H1 (cell line): Measurements from ENCODE around the gene ATP2A3. TPM values are rescaled to one million over a fixed set of nuclear protein-coding genes. Genes with fewer than 3 reads are reported as not detected.

Experiments used
- CEBPB ChIP-seq: IDR thresholded peaks from 2 replicates; pipeline ENCODE4 v1.6.1; 2012; ENCODE audit warnings: low read depth, low read length
- HDAC2 ChIP-seq, 2 experiments: fragments of 300-600 bp in 1 of 2; sonication (generic) in 1 of 2; IDR thresholded peaks; 2 replicates each; pipeline ENCODE4 v1.6.1; 2011 to 2012; ENCODE audit warnings: low read depth in 2 of 2, low read length in 2 of 2, mild to moderate bottlenecking in 2 of 2, moderate library complexity in 2 of 2, borderline replicate concordance in 1 of 2, inconsistent platforms in 1 of 2
- POLR2A ChIP-seq, 2 experiments: IDR thresholded peaks; 1 replicate in 1 of 2; 2 replicates in 1 of 2; pipeline ENCODE4 v1.6.1; 2011; ENCODE audit warnings: low read depth in 2 of 2, low read length in 2 of 2, mild to moderate bottlenecking in 2 of 2; ENCODE audit errors: control extremely low read depth in 1 of 2
- polyA plus RNA-seq, 7 experiments: library from polyadenylated mRNA; depleted of rRNA in 3 of 7; stranded (reverse) in 5 of 7; unstranded in 2 of 7; fragments of >200 nt in 5 of 7; fragments of 200-250 nt in 2 of 7; gene quantifications; 1 replicate in 5 of 7; 2 replicates in 1 of 7; 4 replicates in 1 of 7; pipeline versions ENCODE4 v1.2.1 to v1.2.3, GENCODE V29; 2011 to 2013; ENCODE audit warnings: missing spikeins in 2 of 7, mixed read lengths in 2 of 7
- total RNA-seq: library from RNA; stranded (reverse); fragmentation: NEBNext Ultra II Directional; extraction: Animal tissue kit (Norgen Biotek cat#: 25700); gene quantifications from 2 replicates; pipeline ENCODE4 v1.2.1, GENCODE V29; 2021

ATP2A3 gene
- total and polyA plus RNA-seq, 2 of the 8 experiments (the other 6 are each of a cell fraction or from before 2014, with no cell fraction given), result 18.4 to 32.5 TPM

DNA sequence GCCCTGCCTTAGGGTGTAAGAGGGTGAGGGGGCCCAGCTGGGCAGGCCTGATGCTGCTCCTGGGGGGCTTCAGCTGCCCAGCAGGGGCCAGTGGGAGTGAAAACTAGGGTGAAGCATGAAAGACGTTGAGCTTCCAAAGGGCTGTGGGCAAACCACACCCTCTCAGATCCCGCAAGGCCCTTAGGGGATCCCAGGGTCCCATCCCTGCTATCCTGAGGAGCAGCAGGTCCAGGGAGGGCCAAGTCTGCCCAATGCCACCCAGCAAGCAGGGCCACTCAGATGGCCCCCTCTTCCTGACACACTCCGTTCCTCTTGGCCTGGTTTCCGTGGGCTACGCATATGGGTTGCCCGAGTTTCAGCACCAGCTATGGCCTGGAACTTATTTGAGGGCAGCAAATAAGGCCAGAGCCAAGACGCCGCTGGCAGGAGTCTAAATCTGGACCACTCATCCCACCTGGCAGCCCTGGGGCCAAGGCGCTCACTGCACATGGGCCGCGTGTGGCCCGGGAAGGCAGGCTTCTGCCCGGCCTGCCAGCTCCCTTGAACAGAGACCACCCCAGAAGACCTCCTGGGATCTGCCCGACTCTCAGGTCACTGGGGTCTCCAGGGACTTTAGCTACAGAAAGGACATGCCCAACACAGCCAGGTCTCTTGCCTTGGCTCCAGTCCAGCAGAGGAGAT lies 4.2 kb downstream of the ATP2A3 start (continued):
- TF ChIP-seq HDAC2 (IDR thresholded peaks at IDR 0.05; ENCODE audit: borderline replicate concordance in 1 of 2, low read depth in 2 of 2, low read length in 2 of 2), result no peak
- no peak for TF ChIP-seq POLR2A (IDR thresholded peaks at IDR 0.05; ENCODE audit: control extremely low read depth in 1 of 2, low read depth in 2 of 2, low read length in 2 of 2)
- TF ChIP-seq CEBPB, result no peak
